Measurements from ENCODE around the gene KCNIP4.

Gene KCNIP4

GRCh38 chr4:21845663-21846062 is 102.9 kb downstream of the KCNIP4 start:
- DNase-seq (ENCODE audit: low read depth): no peak
- H3K4me3 ChIP-seq (ENCODE audit: low read depth, low read length): no peak overlapping the region
- no peak for TF ChIP-seq CTCF (IDR thresholded peaks at IDR 0.05; ENCODE audit: low read depth, low read length, missing control alignments)

GRCh38 chr4:21835712-21836111 is 112.9 kb downstream of the KCNIP4 start:
- no peak overlapping the region for H3K4me3 ChIP-seq (ENCODE audit: low read depth, low read length)
- no peak for DNase-seq (ENCODE audit: low read depth)
- TF ChIP-seq CTCF (IDR thresholded peaks at IDR 0.05; ENCODE audit: low read depth, low read length, missing control alignments): no peak

GRCh38 chr4:21830272-21830671 is 118.3 kb downstream of the KCNIP4 start:
- no peak for TF ChIP-seq CTCF (IDR thresholded peaks at IDR 0.05; ENCODE audit: low read depth, low read length, missing control alignments)
- no peak overlapping the region for H3K4me3 ChIP-seq (ENCODE audit: low read depth, low read length)
- DNase-seq (ENCODE audit: low read depth): no peak

GRCh38 chr4:21827575-21827974 is 121.0 kb downstream of the KCNIP4 start:
- no peak overlapping the region for H3K4me3 ChIP-seq (ENCODE audit: low read depth, low read length)
- DNase-seq (ENCODE audit: low read depth): no peak
- TF ChIP-seq CTCF (IDR thresholded peaks at IDR 0.05; ENCODE audit: low read depth, low read length, missing control alignments): no peak

GRCh38 chr4:21826071-21826470 is 122.5 kb downstream of the KCNIP4 start:
- H3K4me3 ChIP-seq (ENCODE audit: low read depth, low read length): no peak overlapping the region
- TF ChIP-seq CTCF (IDR thresholded peaks at IDR 0.05; ENCODE audit: low read depth, low read length, missing control alignments): no peak
- DNase-seq (ENCODE audit: low read depth): no peak

GRCh38 chr4:21819086-21819485 is 129.5 kb downstream of the KCNIP4 start:
- no peak for DNase-seq (ENCODE audit: low read depth)
- TF ChIP-seq CTCF (IDR thresholded peaks at IDR 0.05; ENCODE audit: low read depth, low read length, missing control alignments): no peak
- H3K4me3 ChIP-seq (ENCODE audit: low read depth, low read length): no peak overlapping the region

- DNase-seq (ENCODE audit: low read depth): no peak
- TF ChIP-seq CTCF (IDR thresholded peaks at IDR 0.05; ENCODE audit: low read depth, low read length, missing control alignments): no peak
- H3K4me3 ChIP-seq (ENCODE audit: low read depth, low read length): no peak overlapping the region
Measured at GRCh38 chr4:21815651-21816377, 132.8 kb downstream of the KCNIP4 start.
